Measurements from ENCODE around the gene DGAT2L6.

GRCh38 chrX:70244881-70245280 lies 67.6 kb downstream of the DGAT2L6 start:
- TF ChIP-seq CTCF (IDR thresholded peaks at IDR 0.05) (no peak), POLR2A (IDR thresholded peaks at IDR 0.05) (no peak)
